GM21515 (cell line): Measurements from ENCODE around the gene KRT8.

Source experiments
- ATAC-seq: cut with Tn5 transposase; IDR thresholded peaks from one replicate; pipeline ENCODE4 v1.9.1; 2021; ENCODE audit not compliant: unreplicated experiment

KRT8 gene

GRCh38 chr12:52848661-52849255 is 56.1 kb downstream of the KRT8 start, which contains the start of gene KRT78:
Gene KRT78 (minus strand): TSS chr12:52848994. CDS start chr12:52848930, 64 bp downstream.
- no peak for ATAC-seq

- ATAC-seq: no peak
Observed at GRCh38 chr12:52847335-52848102, 57.4 kb downstream of the KRT8 start.
